Fibroblast of lung (primary cell): ENCODE measurements around the gene DAZ3.
"Not testable (repeated sequence)": the region's sequence is repeated elsewhere in the genome, so short reads cannot be mapped to it uniquely, and the experiment has no call there.

Source experiments
- CTCF ChIP-seq, 2 donors: IDR thresholded peaks in 1 of 2; conservative IDR thresholded peaks in 1 of 2; 1 replicate in 1 of 2; 2 replicates in 1 of 2; pipeline ENCODE4 v1.5.1; 2011 to 2012; ENCODE audit warnings: low read length in 2 of 2, control low read depth in 1 of 2, inconsistent platforms in 1 of 2, low read depth in 1 of 2, mild to moderate bottlenecking in 1 of 2
- EZH2 ChIP-seq: IDR thresholded peaks from 2 replicates; pipeline ENCODE4 v1.5.1; 2012; ENCODE audit warnings: low read length, control low read depth, mild to moderate bottlenecking; ENCODE audit errors: missing control alignments

GRCh38 chrY:24813293-24813692 lies at the start of gene DAZ3:
- TF ChIP-seq CTCF (conservative IDR thresholded peaks at IDR 0.05 in 1 of 2, IDR thresholded peaks at IDR 0.05 in 1 of 2; ENCODE audit: low read depth in 1 of 2, low read length in 2 of 2); EZH2: not testable (repeated sequence)
